ENCODE results near the gene CDH13. TPM values are rescaled to one million over a fixed set of nuclear protein-coding genes. Genes with fewer than 3 reads are reported as not detected.

CDH13 gene
- total and polyA plus RNA-seq, 9 of the 15 experiments (the other 6 are each of a cell fraction or from before 2014, with no cell fraction given), result 0.03 TPM; not detected in 8

- TF ChIP-seq, protein P1, sequence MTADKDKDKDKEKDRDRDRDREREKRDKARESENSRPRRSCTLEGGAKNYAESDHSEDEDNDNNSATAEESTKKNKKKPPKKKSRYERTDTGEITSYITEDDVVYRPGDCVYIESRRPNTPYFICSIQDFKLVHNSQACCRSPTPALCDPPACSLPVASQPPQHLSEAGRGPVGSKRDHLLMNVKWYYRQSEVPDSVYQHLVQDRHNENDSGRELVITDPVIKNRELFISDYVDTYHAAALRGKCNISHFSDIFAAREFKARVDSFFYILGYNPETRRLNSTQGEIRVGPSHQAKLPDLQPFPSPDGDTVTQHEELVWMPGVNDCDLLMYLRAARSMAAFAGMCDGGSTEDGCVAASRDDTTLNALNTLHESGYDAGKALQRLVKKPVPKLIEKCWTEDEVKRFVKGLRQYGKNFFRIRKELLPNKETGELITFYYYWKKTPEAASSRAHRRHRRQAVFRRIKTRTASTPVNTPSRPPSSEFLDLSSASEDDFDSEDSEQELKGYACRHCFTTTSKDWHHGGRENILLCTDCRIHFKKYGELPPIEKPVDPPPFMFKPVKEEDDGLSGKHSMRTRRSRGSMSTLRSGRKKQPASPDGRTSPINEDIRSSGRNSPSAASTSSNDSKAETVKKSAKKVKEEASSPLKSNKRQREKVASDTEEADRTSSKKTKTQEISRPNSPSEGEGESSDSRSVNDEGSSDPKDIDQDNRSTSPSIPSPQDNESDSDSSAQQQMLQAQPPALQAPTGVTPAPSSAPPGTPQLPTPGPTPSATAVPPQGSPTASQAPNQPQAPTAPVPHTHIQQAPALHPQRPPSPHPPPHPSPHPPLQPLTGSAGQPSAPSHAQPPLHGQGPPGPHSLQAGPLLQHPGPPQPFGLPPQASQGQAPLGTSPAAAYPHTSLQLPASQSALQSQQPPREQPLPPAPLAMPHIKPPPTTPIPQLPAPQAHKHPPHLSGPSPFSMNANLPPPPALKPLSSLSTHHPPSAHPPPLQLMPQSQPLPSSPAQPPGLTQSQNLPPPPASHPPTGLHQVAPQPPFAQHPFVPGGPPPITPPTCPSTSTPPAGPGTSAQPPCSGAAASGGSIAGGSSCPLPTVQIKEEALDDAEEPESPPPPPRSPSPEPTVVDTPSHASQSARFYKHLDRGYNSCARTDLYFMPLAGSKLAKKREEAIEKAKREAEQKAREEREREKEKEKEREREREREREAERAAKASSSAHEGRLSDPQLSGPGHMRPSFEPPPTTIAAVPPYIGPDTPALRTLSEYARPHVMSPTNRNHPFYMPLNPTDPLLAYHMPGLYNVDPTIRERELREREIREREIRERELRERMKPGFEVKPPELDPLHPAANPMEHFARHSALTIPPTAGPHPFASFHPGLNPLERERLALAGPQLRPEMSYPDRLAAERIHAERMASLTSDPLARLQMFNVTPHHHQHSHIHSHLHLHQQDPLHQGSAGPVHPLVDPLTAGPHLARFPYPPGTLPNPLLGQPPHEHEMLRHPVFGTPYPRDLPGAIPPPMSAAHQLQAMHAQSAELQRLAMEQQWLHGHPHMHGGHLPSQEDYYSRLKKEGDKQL (CRISPR knock-in tag; IDR thresholded peaks at IDR 0.05; ENCODE audit: borderline replicate concordance), result no peak
- TF ChIP-seq, protein P2, sequence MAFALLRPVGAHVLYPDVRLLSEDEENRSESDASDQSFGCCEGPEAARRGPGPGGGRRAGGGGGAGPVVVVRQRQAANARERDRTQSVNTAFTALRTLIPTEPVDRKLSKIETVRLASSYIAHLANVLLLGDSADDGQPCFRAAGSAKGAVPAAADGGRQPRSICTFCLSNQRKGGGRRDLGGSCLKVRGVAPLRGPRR (CRISPR knock-in tag; IDR thresholded peaks at IDR 0.05), result no peak
- no peak for TF ChIP-seq POLR2AphosphoS5 (IDR thresholded peaks at IDR 0.05; ENCODE audit: control insufficient read depth, insufficient read depth, low read depth, low read length)
- TF ChIP-seq, protein P3, sequence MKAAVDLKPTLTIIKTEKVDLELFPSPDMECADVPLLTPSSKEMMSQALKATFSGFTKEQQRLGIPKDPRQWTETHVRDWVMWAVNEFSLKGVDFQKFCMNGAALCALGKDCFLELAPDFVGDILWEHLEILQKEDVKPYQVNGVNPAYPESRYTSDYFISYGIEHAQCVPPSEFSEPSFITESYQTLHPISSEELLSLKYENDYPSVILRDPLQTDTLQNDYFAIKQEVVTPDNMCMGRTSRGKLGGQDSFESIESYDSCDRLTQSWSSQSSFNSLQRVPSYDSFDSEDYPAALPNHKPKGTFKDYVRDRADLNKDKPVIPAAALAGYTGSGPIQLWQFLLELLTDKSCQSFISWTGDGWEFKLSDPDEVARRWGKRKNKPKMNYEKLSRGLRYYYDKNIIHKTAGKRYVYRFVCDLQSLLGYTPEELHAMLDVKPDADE (conservative IDR thresholded peaks at IDR 0.05; ENCODE audit: control insufficient read depth, low read depth, low read length), result no peak
- TF ChIP-seq BHLHE40 (IDR thresholded peaks at IDR 0.05; ENCODE audit: low read length), result no peak
- no peak for TF ChIP-seq ZNF347 (CRISPR knock-in tag; IDR thresholded peaks at IDR 0.05; ENCODE audit: low read depth)
- TF ChIP-seq MCM7 (IDR thresholded peaks at IDR 0.05), result no peak
- no peak for TF ChIP-seq PRPF4 (IDR thresholded peaks at IDR 0.05; ENCODE audit: insufficient read depth, low read depth, low read length, poor library complexity, severe bottlenecking)
- no peak for TF ChIP-seq ZNF121 (CRISPR knock-in tag; conservative IDR thresholded peaks at IDR 0.05)
- no peak for TF ChIP-seq PURB (CRISPR knock-in tag; IDR thresholded peaks at IDR 0.05; ENCODE audit: low read depth)
Measured at GRCh38 chr16:82843606-82844271, 217.0 kb downstream of the CDH13 start (continued).

Data from K562 (cell line).